Adrenal gland (tissue), 12 donors: ENCODE results near the gene DOCK3. TPM values are rescaled to one million over a fixed set of nuclear protein-coding genes. Genes with fewer than 3 reads are reported as not detected.

Experiments used
- DNase-seq, 7 donors: peaks; one replicate each; pipeline ENCODE4 v3.0.0-alpha.2; 2019 to 2020
- H3K27ac ChIP-seq, 5 donors: fragments of 200-600 bp; sonication (generic) in 4 of 5; 1 replicate in 3 of 5; 2 replicates in 2 of 5; pipeline versions ENCODE4 v1.5.1 to v1.8.0; 2016 to 2020; ENCODE audit warnings: mild to moderate bottlenecking in 1 of 5
- H3K27me3 ChIP-seq: fragments of 200-600 bp; 2 replicates; pipeline ENCODE4 v1.8.0; 2021
- H3K36me3 ChIP-seq, 2 donors: fragments of 200-600 bp; replicated peaks in 1 of 2; 1 replicate in 1 of 2; 2 replicates in 1 of 2; pipeline versions ENCODE4 v1.5.1 to v1.8.0; 2018 to 2022
- H3K4me1 ChIP-seq, 2 donors: fragments of 200-600 bp; replicated peaks in 1 of 2; 1 replicate in 1 of 2; 2 replicates in 1 of 2; pipeline versions ENCODE4 v1.5.1 to v1.8.0; 2018 to 2021
- H3K4me3 ChIP-seq, 4 donors: fragments of 200-600 bp; sonication (generic) in 3 of 4; one replicate each; pipeline ENCODE4 v1.5.1; 2016 to 2018
- H3K9me3 ChIP-seq, 3 donors: fragments of 200-600 bp; sonication (generic) in 1 of 3; replicated peaks in 1 of 3; 1 replicate in 2 of 3; 2 replicates in 1 of 3; pipeline versions ENCODE4 v1.5.1 to v1.8.0; 2016 to 2021
- POLR2A ChIP-seq, 2 donors: fragments of 450-650 bp; IDR thresholded peaks; one replicate each; pipeline ENCODE4 v1.6.1; 2017; ENCODE audit warnings: antibody characterized with exemption in 2 of 2, mild to moderate bottlenecking in 2 of 2, moderate library complexity in 1 of 2
- WGBS, 4 donors: extraction: QIAGEN DNeasy Blood & Tissue Kit in 2 of 4; methylation state at CpG; one replicate each; pipeline versions ENCODE4 v1.1.5 to v1.1.7; 2013 to 2017; 5-methylcytosine and 5-hydroxymethylcytosine counted together
- intact Hi-C, 2 donors: fragments of 100-400 bp; cut with DNase I; formaldehyde crosslinking; loops; one replicate each; pipeline versions ENCODE4 v1.14.1 to v1.15.0; 2022 to 2023
- polyA plus RNA-seq, 3 donors: library from polyadenylated mRNA; stranded (reverse); fragments of 200-250 nt in 2 of 3; fragments of 350-450 nt in 1 of 3; fragmentation: Illumina TruSeq in 1 of 3; extraction: RNeasy Lipid Tissue Mini Kit (QIAGEN cat#74804) in 1 of 3; gene quantifications; one replicate each; pipeline ENCODE4 v1.2.3, GENCODE V29; 2013 to 2014
- total RNA-seq, 9 donors: library from RNA; depleted of rRNA in 4 of 9; stranded (reverse); fragments of >200 nt in 4 of 9; fragments of 120-200 nt in 1 of 9; fragmentation: NEBNext Ultra II Directional in 1 of 9; extraction: Animal tissue kit (Norgen Biotek cat#: 25700) in 1 of 9; gene quantifications; one replicate each; pipeline versions ENCODE4 v1.1.0 to v1.2.4, GENCODE V29; 2013 to 2023
- TF ChIP-seq, protein P1 (sequence below), 6 experiments: fragments of 450-650 bp in 4 of 6; fragments of 200-600 bp in 2 of 6; sonication (generic) in 1 of 6; IDR thresholded peaks; 1 replicate in 5 of 6; 2 replicates in 1 of 6; pipeline versions ENCODE4 v1.5.1 to v1.8.0; 2016 to 2021; ENCODE audit warnings: antibody characterized with exemption in 6 of 6, mild to moderate bottlenecking in 2 of 6, moderate library complexity in 1 of 6
- donor health status: healthy with polysubstance abuse.
- donor health status: Bipolar disorder and iron deficiency.
- donor health status: DM: yes; HTN: yes; CAD: no.
- donor health status: DM: no; HTN: no; CAD: no.
- donor health status: DM: no; HTN: no; CAD: no.
- donor health status: DM: yes; HTN: yes; CAD: no.

Gene DOCK3
- total and polyA plus RNA-seq, 12 donors = 0.72 to 8.6 (median 2.9) TPM

DNA sequence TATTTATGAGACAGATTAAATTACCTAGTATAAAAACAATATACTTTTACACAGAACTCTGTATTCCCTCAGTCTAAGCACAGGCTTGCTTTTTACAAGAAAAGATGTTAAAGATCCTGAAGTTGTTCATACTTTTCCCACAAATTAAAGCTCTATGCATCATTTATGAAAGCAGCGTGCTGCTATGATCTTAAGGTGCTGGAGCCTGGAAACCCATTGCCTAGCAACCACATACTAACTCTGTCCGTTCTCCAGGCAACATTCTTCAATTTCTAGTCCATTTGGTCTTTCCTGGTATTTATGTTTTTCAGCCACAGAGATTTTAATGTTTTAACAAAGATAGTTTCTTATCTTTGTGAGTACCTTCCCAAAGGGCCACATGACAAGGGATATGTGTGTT lies 312.0 kb downstream of the DOCK3 start:
- intact Hi-C loops = no loop called here
- Histone ChIP-seq H3K4me1 (no peaks in the 10 kb centered on the region), H3K4me3 (no peak overlapping the region), H3K27ac (no peak overlapping the region), H3K9me3 (peaks cover 0 to 6% (median 0%) of the 10 kb centered on the region in 3 donors), H3K27me3 (no peaks in the 10 kb centered on the region), H3K36me3 (no peaks in the 10 kb centered on the region)
- TF ChIP-seq, protein P1, sequence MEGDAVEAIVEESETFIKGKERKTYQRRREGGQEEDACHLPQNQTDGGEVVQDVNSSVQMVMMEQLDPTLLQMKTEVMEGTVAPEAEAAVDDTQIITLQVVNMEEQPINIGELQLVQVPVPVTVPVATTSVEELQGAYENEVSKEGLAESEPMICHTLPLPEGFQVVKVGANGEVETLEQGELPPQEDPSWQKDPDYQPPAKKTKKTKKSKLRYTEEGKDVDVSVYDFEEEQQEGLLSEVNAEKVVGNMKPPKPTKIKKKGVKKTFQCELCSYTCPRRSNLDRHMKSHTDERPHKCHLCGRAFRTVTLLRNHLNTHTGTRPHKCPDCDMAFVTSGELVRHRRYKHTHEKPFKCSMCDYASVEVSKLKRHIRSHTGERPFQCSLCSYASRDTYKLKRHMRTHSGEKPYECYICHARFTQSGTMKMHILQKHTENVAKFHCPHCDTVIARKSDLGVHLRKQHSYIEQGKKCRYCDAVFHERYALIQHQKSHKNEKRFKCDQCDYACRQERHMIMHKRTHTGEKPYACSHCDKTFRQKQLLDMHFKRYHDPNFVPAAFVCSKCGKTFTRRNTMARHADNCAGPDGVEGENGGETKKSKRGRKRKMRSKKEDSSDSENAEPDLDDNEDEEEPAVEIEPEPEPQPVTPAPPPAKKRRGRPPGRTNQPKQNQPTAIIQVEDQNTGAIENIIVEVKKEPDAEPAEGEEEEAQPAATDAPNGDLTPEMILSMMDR (IDR thresholded peaks at IDR 0.05) = no peak
- no peak for TF ChIP-seq POLR2A (IDR thresholded peaks at IDR 0.05)
- no peak for DNase-seq
- 72 to 79% (median 74%) methylated on average over 2 of the region's 2 CpGs for WGBS, 4 donors

DNA sequence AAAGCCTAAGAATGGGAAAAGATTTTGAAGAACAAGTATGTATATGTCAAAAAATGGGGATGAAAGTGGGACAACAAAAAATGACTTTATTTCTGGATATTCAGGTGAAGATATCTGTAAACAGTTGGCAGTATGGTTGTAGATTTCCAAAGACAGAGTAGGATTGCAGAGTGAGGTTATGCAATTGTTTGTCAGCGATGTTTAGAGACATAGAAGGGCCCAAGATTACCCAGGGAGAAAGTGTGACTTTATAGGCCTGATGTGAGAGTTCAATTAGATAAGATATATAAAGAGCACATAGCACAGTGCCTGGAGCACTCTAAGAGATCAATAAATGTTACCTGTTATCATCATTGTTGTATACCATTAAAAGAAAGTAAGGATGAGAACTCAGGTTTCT lies 319.8 kb downstream of the DOCK3 start:
- no peaks in the 10 kb centered on the region for H3K36me3 ChIP-seq
- H3K27ac ChIP-seq = no peak overlapping the region
- TF ChIP-seq POLR2A (IDR thresholded peaks at IDR 0.05) = no peak
- TF ChIP-seq, protein P1 (IDR thresholded peaks at IDR 0.05) = no peak
- H3K4me3 ChIP-seq = no peak overlapping the region
- intact Hi-C loops = no loop called here
- WGBS, 4 donors = 76 to 91% (median 84%) methylated on average over 1 of the region's 1 CpG
- DNase-seq = no peak
- no peaks in the 10 kb centered on the region for H3K27me3 ChIP-seq
- H3K9me3 ChIP-seq = peaks cover 0 to 9% (median 0%) of the 10 kb centered on the region in 3 donors
- H3K4me1 ChIP-seq = no peaks in the 10 kb centered on the region

DNA sequence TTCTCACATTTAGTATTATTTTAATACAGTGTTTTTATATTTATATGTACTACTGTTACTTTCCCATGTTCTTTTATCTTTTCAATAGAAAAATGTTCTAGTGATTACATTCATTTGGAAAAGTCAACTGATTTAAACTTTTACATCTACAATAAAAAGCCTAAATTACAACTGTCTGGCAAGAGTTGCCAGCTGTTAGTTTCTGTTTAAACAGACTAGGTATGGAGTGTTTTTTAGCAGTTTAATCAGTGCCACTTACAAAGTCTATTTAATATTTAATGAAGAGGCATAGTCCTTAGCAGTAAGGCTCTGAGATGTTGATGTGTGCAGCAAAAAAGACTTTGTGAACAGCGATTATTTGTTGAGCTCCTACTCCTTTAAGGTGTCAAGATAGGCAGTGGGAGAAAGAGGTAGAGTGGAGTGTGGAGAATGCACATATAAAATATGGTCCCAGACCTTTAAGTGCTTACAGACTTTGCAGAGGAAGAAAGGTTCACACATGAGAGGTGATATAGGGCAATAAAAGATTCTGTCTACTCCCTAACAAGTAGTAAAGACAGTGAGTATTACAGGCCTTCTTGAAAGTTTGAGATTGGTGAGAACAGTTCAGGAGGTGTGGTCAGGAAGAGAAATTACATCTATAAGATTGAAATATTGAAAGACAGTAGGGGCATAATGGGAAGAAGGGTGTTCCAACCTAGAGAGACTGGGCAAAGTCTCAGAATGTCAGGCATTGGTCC lies 320.5 kb downstream of the DOCK3 start:
- no peak overlapping the region for H3K4me3 ChIP-seq
- DNase-seq = no peak
- WGBS, 4 donors = 91 to 97% (median 94%) methylated on average over 1 of the region's 1 CpG
- no peaks in the 10 kb centered on the region for H3K36me3 ChIP-seq
- TF ChIP-seq, protein P1 (IDR thresholded peaks at IDR 0.05) = no peak
- TF ChIP-seq POLR2A (IDR thresholded peaks at IDR 0.05) = no peak
- no peaks in the 10 kb centered on the region for H3K4me1 ChIP-seq
- H3K9me3 ChIP-seq = peaks cover 0 to 9% (median 0%) of the 10 kb centered on the region in 3 donors
- no peaks in the 10 kb centered on the region for H3K27me3 ChIP-seq
- intact Hi-C loops = no loop called here
- H3K27ac ChIP-seq = no peak overlapping the region

DNA sequence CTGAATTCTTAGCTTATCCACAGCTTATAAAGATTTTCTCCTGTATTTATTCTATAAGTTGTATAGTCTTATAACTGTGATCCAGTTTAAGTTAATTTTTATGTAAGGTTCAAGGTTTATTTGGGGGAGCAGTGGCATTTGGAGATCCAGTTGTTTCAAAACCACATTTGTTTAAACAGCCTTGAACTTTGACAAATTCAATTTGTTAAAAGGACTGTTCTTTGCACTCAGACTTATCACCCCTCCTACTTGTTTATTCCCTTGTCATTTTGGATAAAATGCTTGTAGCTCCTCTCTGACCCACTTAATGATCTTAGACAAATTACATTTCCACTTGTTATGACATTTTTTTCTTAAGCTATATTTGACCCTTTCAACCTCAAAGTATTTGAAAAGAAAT lies 327.8 kb downstream of the DOCK3 start:
- no peak overlapping the region for H3K4me3 ChIP-seq
- intact Hi-C loops = no loop called here
- H3K4me1 ChIP-seq = no peaks in the 10 kb centered on the region
- no peaks in the 10 kb centered on the region for H3K27me3 ChIP-seq
- no peaks in the 10 kb centered on the region for H3K9me3 ChIP-seq
- DNase-seq = no peak
- H3K27ac ChIP-seq = no peak overlapping the region
- H3K36me3 ChIP-seq = no peaks in the 10 kb centered on the region
- no peak for TF ChIP-seq POLR2A (IDR thresholded peaks at IDR 0.05)
- TF ChIP-seq, protein P1 (IDR thresholded peaks at IDR 0.05) = no peak
